H1 (cell line): ENCODE results near the gene PGBD5. TPM values are rescaled to one million over a fixed set of nuclear protein-coding genes. Genes with fewer than 3 reads are reported as not detected.

ENCODE experiments used
- CTCF ChIA-PET: fragments of 300-600 bp; sonication (Branson Sonifier 250); formaldehyde crosslinking; loops from one replicate; lab custom pipeline; 2021; ENCODE audit not compliant: partially characterized antibody; lab: Charles Lee
- POLR2A ChIA-PET: fragments of 300-600 bp; sonication (Branson Sonifier 250); formaldehyde crosslinking; loops from one replicate; lab custom pipeline; 2021; ENCODE audit warnings: inconsistent platforms; ENCODE audit not compliant: partially characterized antibody; lab: Charles Lee
- DNase-seq, 2 experiments: peaks; one replicate each; pipeline versions ENCODE4 v3.0.0 to v3.0.0-alpha.2; 2010 to 2022; ENCODE audit warnings: low spot score in 2 of 2, low read depth in 1 of 2, mixed read lengths in 1 of 2
- FAIRE-seq: peaks from 2 replicates; lab custom pipeline; 2011; peaks lifted over from hg19 to GRCh38; lab: Jason Lieb, UNC
- H2AFZ ChIP-seq: 2 replicates; pipeline ENCODE4 v1.8.1; 2012; ENCODE audit warnings: low read length, inconsistent platforms
- H2AK5ac ChIP-seq: 2 replicates; pipeline ENCODE4 v1.6.1; 2013; ENCODE audit warnings: low read depth, low read length
- H2BK120ac ChIP-seq: replicated peaks from 2 replicates; pipeline ENCODE3; 2013; ENCODE audit warnings: low read depth, low read length, inconsistent platforms
- H2BK12ac ChIP-seq: 2 replicates; pipeline ENCODE4 v1.6.1; 2013; ENCODE audit warnings: low read depth, low read length
- H2BK15ac ChIP-seq: 2 replicates; pipeline ENCODE4 v1.6.1; 2013; ENCODE audit warnings: low read length
- H2BK20ac ChIP-seq: 2 replicates; pipeline ENCODE4 v1.6.1; 2013; ENCODE audit warnings: low read length
- H2BK5ac ChIP-seq: 2 replicates; pipeline ENCODE4 v1.6.1; 2013; ENCODE audit warnings: low read depth, low read length
- H3K14ac ChIP-seq: 2 replicates; pipeline ENCODE4 v1.6.1; 2013; ENCODE audit warnings: inconsistent platforms; ENCODE audit not compliant: insufficient read length
- H3K18ac ChIP-seq: 2 replicates; pipeline ENCODE4 v1.6.1; 2013; ENCODE audit warnings: low read length; ENCODE audit errors: extremely low read depth
- H3K23ac ChIP-seq: 2 replicates; pipeline ENCODE4 v1.6.1; 2013; ENCODE audit warnings: inconsistent platforms; ENCODE audit not compliant: insufficient read length
- H3K23me2 ChIP-seq: 2 replicates; pipeline ENCODE4 v1.6.1; 2013; ENCODE audit warnings: low read depth, low read length
- H3K27ac ChIP-seq: 2 replicates; pipeline ENCODE4 v1.6.1; 2011; ENCODE audit warnings: low read depth, low read length, inconsistent platforms
- H3K27me3 ChIP-seq, 4 experiments: replicated peaks in 1 of 4; 1 replicate in 1 of 4; 2 replicates in 3 of 4; pipeline versions ENCODE4 v1.6.1 to v1.8.1; 2011 to 2013; ENCODE audit warnings: low read length in 3 of 4, mild to moderate bottlenecking in 3 of 4, inconsistent platforms in 2 of 4, mixed read lengths in 2 of 4, moderate library complexity in 1 of 4; ENCODE audit not compliant: control insufficient read depth in 3 of 4, insufficient read depth in 3 of 4; ENCODE audit errors: extremely low read depth in 1 of 4
- H3K36me3 ChIP-seq, 4 experiments: 2 replicates each; pipeline versions ENCODE4 v1.6.1 to v1.8.1; 2011 to 2013; ENCODE audit warnings: mild to moderate bottlenecking in 4 of 4, low read length in 3 of 4, moderate library complexity in 2 of 4, control low read depth in 1 of 4, inconsistent platforms in 1 of 4; ENCODE audit not compliant: insufficient read depth in 4 of 4, control insufficient read depth in 2 of 4
- H3K4ac ChIP-seq: replicated peaks from 2 replicates; pipeline ENCODE3; 2013; ENCODE audit warnings: low read length, low read depth, mixed read lengths, inconsistent platforms; ENCODE audit not compliant: insufficient read length
- H3K4me1 ChIP-seq, 4 experiments: replicated peaks in 1 of 4; 1 replicate in 1 of 4; 2 replicates in 3 of 4; pipeline versions ENCODE4 v1.6.1 to v1.8.1; 2011 to 2013; ENCODE audit warnings: low read length in 3 of 4, inconsistent platforms in 2 of 4, mixed read lengths in 1 of 4; ENCODE audit not compliant: insufficient read depth in 4 of 4, control insufficient read depth in 3 of 4
- H3K4me2 ChIP-seq, 2 experiments: 2 replicates each; pipeline versions ENCODE4 v1.6.1 to v1.8.1; 2011 to 2013; ENCODE audit warnings: low read depth in 2 of 2, low read length in 2 of 2, control low read depth in 1 of 2, inconsistent platforms in 1 of 2, mild to moderate bottlenecking in 1 of 2; ENCODE audit not compliant: insufficient read depth in 1 of 2
- H3K4me3 ChIP-seq, 4 experiments: fragments of 200-600, 300-600 bp in 1 of 4; sonication (generic), shearing (Covaris generic), sonication (Bioruptor Twin) in 1 of 4; 2 replicates each; pipeline versions ENCODE4 v1.5.1 to v1.8.1; 2011 to 2016; ENCODE audit warnings: low read length in 4 of 4, low read depth in 3 of 4, control low read depth in 2 of 4, inconsistent platforms in 2 of 4, mild to moderate bottlenecking in 2 of 4, mixed read lengths in 1 of 4, moderate library complexity in 1 of 4; ENCODE audit not compliant: insufficient read depth in 2 of 4; ENCODE audit errors: extremely low read depth in 1 of 4
- H3K56ac ChIP-seq: replicated peaks from 2 replicates; pipeline ENCODE3; 2013; ENCODE audit warnings: low read depth, mild to moderate bottlenecking, mixed read lengths, low read length, inconsistent platforms; ENCODE audit not compliant: insufficient read length
- H3K79me1 ChIP-seq: 2 replicates; pipeline ENCODE4 v1.6.1; 2013; ENCODE audit warnings: low read depth, low read length, control low read depth
- H3K79me2 ChIP-seq, 2 experiments: 2 replicates each; pipeline versions ENCODE4 v1.6.1 to v1.8.1; 2012 to 2013; ENCODE audit warnings: low read length in 2 of 2, mild to moderate bottlenecking in 2 of 2, inconsistent platforms in 1 of 2; ENCODE audit not compliant: insufficient read depth in 2 of 2, control insufficient read depth in 1 of 2
- H3K9ac ChIP-seq, 4 experiments: replicated peaks in 1 of 4; 1 replicate in 1 of 4; 2 replicates in 3 of 4; pipeline versions ENCODE4 v1.6.1 to v1.8.1; 2011 to 2013; ENCODE audit warnings: low read depth in 3 of 4, low read length in 3 of 4, control low read depth in 2 of 4, mild to moderate bottlenecking in 2 of 4, moderate library complexity in 2 of 4, inconsistent platforms in 1 of 4; ENCODE audit errors: extremely low read depth in 1 of 4
- H3K9me3 ChIP-seq, 2 experiments: 2 replicates each; pipeline versions ENCODE4 v1.6.1 to v1.8.1; 2012 to 2013; ENCODE audit warnings: mild to moderate bottlenecking in 2 of 2, moderate library complexity in 2 of 2, control low read depth in 1 of 2, inconsistent platforms in 1 of 2, low read depth in 1 of 2, low read length in 1 of 2, mixed read lengths in 1 of 2; ENCODE audit not compliant: insufficient read depth in 2 of 2
- H4K20me1 ChIP-seq, 2 experiments: replicated peaks in 1 of 2; 2 replicates each; pipeline versions ENCODE3 to v1.8.1; 2011 to 2013; ENCODE audit warnings: inconsistent platforms in 2 of 2, low read length in 2 of 2, mild to moderate bottlenecking in 1 of 2; ENCODE audit not compliant: insufficient read depth in 2 of 2, control insufficient read depth in 1 of 2
- H4K5ac ChIP-seq: 2 replicates; pipeline ENCODE4 v1.6.1; 2013; ENCODE audit warnings: low read length, low read depth, mixed read lengths, inconsistent platforms; ENCODE audit not compliant: insufficient read length
- H4K8ac ChIP-seq: 2 replicates; pipeline ENCODE4 v1.8.0; 2013; ENCODE audit warnings: mild to moderate bottlenecking, moderate library complexity, low read length, inconsistent platforms; ENCODE audit not compliant: insufficient read depth; ENCODE audit errors: extremely low read depth
- H4K91ac ChIP-seq: replicated peaks from 2 replicates; pipeline ENCODE3; 2013; ENCODE audit warnings: low read length, mixed read lengths, inconsistent platforms; ENCODE audit not compliant: insufficient read length
- CEBPB ChIP-seq: IDR thresholded peaks from 2 replicates; pipeline ENCODE4 v1.6.1; 2012; ENCODE audit warnings: low read depth, low read length
- EZH2 ChIP-seq: fragments of 200-600 bp; sonication (generic); IDR thresholded peaks from 2 replicates; pipeline ENCODE4 v1.7.1; 2012; ENCODE audit warnings: low read depth, mild to moderate bottlenecking, moderate library complexity, low read length, inconsistent platforms; ENCODE audit not compliant: severe bottlenecking
- GABPA ChIP-seq: IDR thresholded peaks from 2 replicates; pipeline ENCODE4 v1.6.1; 2011; ENCODE audit warnings: mild to moderate bottlenecking, low read length, moderate library complexity, borderline replicate concordance; ENCODE audit not compliant: insufficient read depth
- NRF1 ChIP-seq: IDR thresholded peaks from 2 replicates; pipeline ENCODE4 v1.6.1; 2011; ENCODE audit warnings: mild to moderate bottlenecking, low read depth, low read length, improper control_type of control experiment
- PHF8 ChIP-seq: fragments of 200-600 bp; sonication (generic); conservative IDR thresholded peaks from 2 replicates; pipeline ENCODE4 v1.7.1; 2012; ENCODE audit warnings: low read depth, mild to moderate bottlenecking, inconsistent platforms, low read length, moderate library complexity
- RFX5 ChIP-seq: IDR thresholded peaks from 2 replicates; pipeline ENCODE4 v1.6.1; 2011; ENCODE audit warnings: low read depth, low read length, improper control_type of control experiment, borderline replicate concordance
- SIRT6 ChIP-seq: IDR thresholded peaks from one replicate; pipeline ENCODE4 v1.7.1; 2012; ENCODE audit warnings: low read length, inconsistent platforms
- SP4 ChIP-seq: IDR thresholded peaks from 2 replicates; pipeline ENCODE4 v1.6.1; 2012; ENCODE audit warnings: low read length, inconsistent platforms
- WGBS, 2 experiments: shearing (Covaris generic) in 1 of 2; methylation state at CpG; one replicate each; pipeline versions ENCODE4 v1.1.6 to v1.1.7; 2013 to 2015; ENCODE audit warnings: low lambda C conversion rate in 2 of 2, mixed read lengths in 2 of 2, inconsistent platforms in 1 of 2, low coverage in 1 of 2, missing lambda C conversion rate in 1 of 2; ENCODE audit not compliant: insufficient replicate concordance in 2 of 2, insufficient coverage in 1 of 2, insufficient read length in 1 of 2; ENCODE audit errors: extremely low coverage in 1 of 2, missing lambda C conversion rate in 1 of 2; 5-methylcytosine and 5-hydroxymethylcytosine counted together
- polyA plus RNA-seq, 7 experiments: library from polyadenylated mRNA; depleted of rRNA in 3 of 7; stranded (reverse) in 5 of 7; unstranded in 2 of 7; fragments of >200 nt in 5 of 7; fragments of 200-250 nt in 2 of 7; gene quantifications; 1 replicate in 5 of 7; 2 replicates in 1 of 7; 4 replicates in 1 of 7; pipeline versions ENCODE4 v1.2.1 to v1.2.3, GENCODE V29; 2011 to 2013; ENCODE audit warnings: missing spikeins in 2 of 7, mixed read lengths in 2 of 7
- total RNA-seq: library from RNA; stranded (reverse); fragmentation: NEBNext Ultra II Directional; extraction: Animal tissue kit (Norgen Biotek cat#: 25700); gene quantifications from 2 replicates; pipeline ENCODE4 v1.2.1, GENCODE V29; 2021

The PGBD5 gene
- total and polyA plus RNA-seq, 2 of the 8 experiments (the other 6 are each of a cell fraction or from before 2014, with no cell fraction given), result 16.3 to 18.4 TPM

- Histone ChIP-seq H3K14ac (no peak overlapping the region), H3K9me3 (no peaks in the 10 kb centered on the region), H3K27me3 (no peaks in the 10 kb centered on the region), H2BK120ac (no peak overlapping the region), H4K8ac (no peak overlapping the region), H3K79me1 (peaks cover 5% of the 10 kb centered on the region; the same call in 1 of the 2 replicates), H2BK15ac (no peak overlapping the region), H4K5ac (no peak overlapping the region), H2AK5ac (no peak overlapping the region), H3K79me2 (no peaks in the 10 kb centered on the region; a peak in 1 of 4 replicates), H3K36me3 (no peaks in the 10 kb centered on the region), H4K20me1 (peaks cover 0 to 2% of the 10 kb centered on the region in 2 experiments), H2BK12ac (no peak overlapping the region), H3K27ac (no peak overlapping the region), H2AFZ (no peak overlapping the region), H3K9ac (no peak overlapping the region), H3K18ac (no peak overlapping the region), H3K4me3 (no peak overlapping the region), H3K23me2 (no peaks in the 10 kb centered on the region), H2BK20ac (no peak overlapping the region), H3K23ac (no peak overlapping the region), H3K4me2 (no peak overlapping the region), H3K4me1 (peaks cover 0 to 3% (median 1%) of the 10 kb centered on the region in 4 experiments; a peak in 3 of 7 replicates), H3K4ac (no peak overlapping the region), H3K56ac (no peak overlapping the region), H4K91ac (no peak overlapping the region), H2BK5ac (no peak overlapping the region)
- FAIRE-seq (no peak), DNase-seq (no peak)
- CTCF ChIA-PET, result interaction anchor here (0.6 to 2.7 kb wide), 3 partner anchors 11 to 594 kb away, joined by 3 to 8 read pairs (median 3); no protein-coding TSS in a partner anchor
- POLR2A ChIA-PET, result interaction anchor here (1.1 kb wide), 1 partner anchor 8 kb away, joined by 3 read pairs; no protein-coding TSS in a partner anchor
- WGBS, 2 experiments, result 76% methylated on average over 5 of the region's 5 CpGs; no CpG with 5 or more reads in 1 of the 2 experiments
- TF ChIP-seq SP4, result no peak
- TF ChIP-seq NRF1, result no peak
- TF ChIP-seq PHF8, result no peak
- no peak for TF ChIP-seq EZH2
- no peak for TF ChIP-seq SIRT6
- no peak for TF ChIP-seq RFX5
- no peak for TF ChIP-seq CEBPB
- TF ChIP-seq GABPA, result no peak
Observed at GRCh38 chr1:230368363-230368762, 57.8 kb downstream of the PGBD5 start.
